SHP77 (cell line): ENCODE measurements around the gene PRICKLE2.

ENCODE experiments used
- DNase-seq, 2 experiments: peaks; one replicate each; lab custom pipeline; 2025; lab: John Stamatoyannopoulos, UW

The PRICKLE2 gene

GRCh38 chr3:64072126-64072525 lies 153.1 kb downstream of the PRICKLE2 start:
- no peak for DNase-seq

GRCh38 chr3:64070704-64071103 lies 154.6 kb downstream of the PRICKLE2 start:
- no peak for DNase-seq

- no peak for DNase-seq
Measured at GRCh38 chr3:64067506-64068346, 157.5 kb downstream of the PRICKLE2 start.

- DNase-seq: no peak
Measured at GRCh38 chr3:64064804-64065203, 160.5 kb downstream of the PRICKLE2 start.

GRCh38 chr3:64063983-64064438 lies 161.3 kb downstream of the PRICKLE2 start:
- no peak for DNase-seq

GRCh38 chr3:64063207-64063982 lies 161.9 kb downstream of the PRICKLE2 start:
- no peak for DNase-seq

GRCh38 chr3:64061628-64062027 lies 163.6 kb downstream of the PRICKLE2 start:
- DNase-seq: no peak

GRCh38 chr3:64059484-64060175 lies 165.6 kb downstream of the PRICKLE2 start:
- no peak for DNase-seq

GRCh38 chr3:64058566-64058965 lies 166.7 kb downstream of the PRICKLE2 start:
- no peak for DNase-seq

- DNase-seq: no peak
Measured at GRCh38 chr3:64057231-64057630, 168.0 kb downstream of the PRICKLE2 start.

- DNase-seq: no peak
Measured at GRCh38 chr3:64056606-64057180, 168.6 kb downstream of the PRICKLE2 start.

- DNase-seq: no peak
Measured at GRCh38 chr3:64055076-64055475, 170.2 kb downstream of the PRICKLE2 start.

GRCh38 chr3:64054488-64054887 lies 170.8 kb downstream of the PRICKLE2 start:
- DNase-seq: no peak

GRCh38 chr3:64053581-64053980 lies 171.7 kb downstream of the PRICKLE2 start:
- DNase-seq: no peak

- no peak for DNase-seq
Measured at GRCh38 chr3:64053117-64053516, 172.1 kb downstream of the PRICKLE2 start.

GRCh38 chr3:64049832-64050231 lies 175.4 kb downstream of the PRICKLE2 start:
- no peak for DNase-seq

- DNase-seq: no peak
Measured at GRCh38 chr3:64049136-64049535, 176.1 kb downstream of the PRICKLE2 start.

GRCh38 chr3:64048631-64049061 lies 176.6 kb downstream of the PRICKLE2 start:
- DNase-seq: no peak

GRCh38 chr3:64047787-64048186 lies 177.5 kb downstream of the PRICKLE2 start:
- DNase-seq: no peak

- DNase-seq: no peak
Measured at GRCh38 chr3:64046996-64047594, 178.2 kb downstream of the PRICKLE2 start.

GRCh38 chr3:64046592-64046991 lies 178.7 kb downstream of the PRICKLE2 start:
- no peak for DNase-seq

GRCh38 chr3:64042952-64043351 lies 182.3 kb downstream of the PRICKLE2 start:
- DNase-seq: no peak
